Measurements from ENCODE around the gene WDR53.

GRCh38 chr3:196528639-196529233, 39.6 kb downstream of the WDR53 start:
- TF ChIP-seq CTCF (IDR thresholded peaks at IDR 0.05; ENCODE audit: insufficient read depth, low read length) (peak; percentile 40), POLR2AphosphoS5 (IDR thresholded peaks at IDR 0.05; ENCODE audit: low read depth) (peak; percentile 55), SPI1 (IDR thresholded peaks at IDR 0.05; ENCODE audit: borderline replicate concordance, low read depth) (peak; percentile 12; the same call in 1 of the 2 replicates), GABPA (IDR thresholded peaks at IDR 0.05; ENCODE audit: low read depth) (no peak)
- TF ChIP-seq, protein P1, sequence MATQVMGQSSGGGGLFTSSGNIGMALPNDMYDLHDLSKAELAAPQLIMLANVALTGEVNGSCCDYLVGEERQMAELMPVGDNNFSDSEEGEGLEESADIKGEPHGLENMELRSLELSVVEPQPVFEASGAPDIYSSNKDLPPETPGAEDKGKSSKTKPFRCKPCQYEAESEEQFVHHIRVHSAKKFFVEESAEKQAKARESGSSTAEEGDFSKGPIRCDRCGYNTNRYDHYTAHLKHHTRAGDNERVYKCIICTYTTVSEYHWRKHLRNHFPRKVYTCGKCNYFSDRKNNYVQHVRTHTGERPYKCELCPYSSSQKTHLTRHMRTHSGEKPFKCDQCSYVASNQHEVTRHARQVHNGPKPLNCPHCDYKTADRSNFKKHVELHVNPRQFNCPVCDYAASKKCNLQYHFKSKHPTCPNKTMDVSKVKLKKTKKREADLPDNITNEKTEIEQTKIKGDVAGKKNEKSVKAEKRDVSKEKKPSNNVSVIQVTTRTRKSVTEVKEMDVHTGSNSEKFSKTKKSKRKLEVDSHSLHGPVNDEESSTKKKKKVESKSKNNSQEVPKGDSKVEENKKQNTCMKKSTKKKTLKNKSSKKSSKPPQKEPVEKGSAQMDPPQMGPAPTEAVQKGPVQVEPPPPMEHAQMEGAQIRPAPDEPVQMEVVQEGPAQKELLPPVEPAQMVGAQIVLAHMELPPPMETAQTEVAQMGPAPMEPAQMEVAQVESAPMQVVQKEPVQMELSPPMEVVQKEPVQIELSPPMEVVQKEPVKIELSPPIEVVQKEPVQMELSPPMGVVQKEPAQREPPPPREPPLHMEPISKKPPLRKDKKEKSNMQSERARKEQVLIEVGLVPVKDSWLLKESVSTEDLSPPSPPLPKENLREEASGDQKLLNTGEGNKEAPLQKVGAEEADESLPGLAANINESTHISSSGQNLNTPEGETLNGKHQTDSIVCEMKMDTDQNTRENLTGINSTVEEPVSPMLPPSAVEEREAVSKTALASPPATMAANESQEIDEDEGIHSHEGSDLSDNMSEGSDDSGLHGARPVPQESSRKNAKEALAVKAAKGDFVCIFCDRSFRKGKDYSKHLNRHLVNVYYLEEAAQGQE (IDR thresholded peaks at IDR 0.05; ENCODE audit: insufficient replicate concordance, low read depth), result no peak
